HG03175 (cell line): ENCODE data around the gene EPOP.

ENCODE experiments used
- ATAC-seq: cut with Tn5 transposase; IDR thresholded peaks from one replicate; pipeline ENCODE4 v1.9.1; 2021; ENCODE audit warnings: mild to moderate bottlenecking, moderate library complexity; ENCODE audit not compliant: unreplicated experiment

EPOP gene

GRCh38 chr17:38674749-38675615, at the start of gene EPOP:
EPOP (minus strand) TSS chr17:38674957; CDS start chr17:38674495, 462 bp downstream.
- peak; percentile 59 for ATAC-seq

DNA sequence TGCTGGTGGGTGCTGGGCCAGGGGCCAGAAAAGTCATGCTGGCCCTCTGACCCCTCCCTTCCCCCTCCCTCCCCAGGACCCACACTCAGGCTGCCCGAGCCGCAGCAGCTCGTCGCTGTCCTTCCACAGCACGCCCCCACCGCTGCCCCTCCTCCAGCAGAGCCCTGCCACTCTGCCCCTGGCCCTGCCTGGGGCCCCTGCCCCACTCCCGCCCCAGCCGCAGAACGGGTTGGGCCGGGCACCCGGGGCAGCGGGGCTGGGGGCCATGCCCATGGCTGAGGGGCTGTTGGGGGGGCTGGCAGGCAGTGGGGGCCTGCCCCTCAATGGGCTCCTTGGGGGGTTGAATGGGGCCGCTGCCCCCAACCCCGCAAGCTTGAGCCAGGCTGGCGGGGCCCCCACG, 47.0 kb upstream of the EPOP start:
- no peak for ATAC-seq

- no peak for ATAC-seq
Measured at GRCh38 chr17:38720941-38721340, 46.2 kb upstream of the EPOP start.

- ATAC-seq, result no peak
Measured at GRCh38 chr17:38719943-38720641, 45.3 kb upstream of the EPOP start.

DNA sequence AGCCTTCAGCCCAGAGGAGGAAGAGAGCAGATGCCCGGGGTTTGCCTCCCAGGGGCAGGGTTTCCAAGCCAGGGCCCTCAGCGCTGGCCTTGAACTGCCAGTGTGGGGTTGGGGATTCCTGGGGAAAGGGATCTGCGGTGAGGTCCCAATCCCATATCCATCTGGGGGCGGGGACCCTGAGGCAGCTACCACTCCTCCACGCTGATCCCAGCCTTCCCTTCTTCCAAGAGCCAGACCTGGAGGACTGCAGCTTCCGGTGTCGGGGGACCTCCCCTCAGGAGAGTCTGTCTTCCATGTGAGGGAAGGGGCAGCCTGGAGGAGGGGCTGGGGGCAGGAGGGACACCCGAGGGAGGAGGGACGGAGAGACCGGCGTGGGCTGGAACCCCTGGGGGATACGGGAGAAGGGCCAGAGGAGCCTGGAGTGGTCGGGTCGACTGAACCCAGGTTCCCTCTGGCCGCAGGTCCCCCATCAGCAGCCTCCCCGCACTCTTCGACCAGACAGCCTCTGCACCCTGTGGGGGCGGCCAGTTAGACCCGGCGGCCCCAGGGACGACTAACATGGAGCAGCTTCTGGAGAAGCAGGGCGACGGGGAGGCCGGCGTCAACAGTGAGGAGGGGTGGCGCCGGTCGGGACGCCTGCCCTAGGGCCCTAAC, 44.7 kb upstream of the EPOP start:
- no peak for ATAC-seq

- ATAC-seq, result no peak
Measured at GRCh38 chr17:38717139-38717745, 42.5 kb upstream of the EPOP start.

GRCh38 chr17:38716368-38717005, 41.7 kb upstream of the EPOP start:
- no peak for ATAC-seq

- ATAC-seq, result no peak
Measured at GRCh38 chr17:38715216-38715943, 40.6 kb upstream of the EPOP start.

DNA sequence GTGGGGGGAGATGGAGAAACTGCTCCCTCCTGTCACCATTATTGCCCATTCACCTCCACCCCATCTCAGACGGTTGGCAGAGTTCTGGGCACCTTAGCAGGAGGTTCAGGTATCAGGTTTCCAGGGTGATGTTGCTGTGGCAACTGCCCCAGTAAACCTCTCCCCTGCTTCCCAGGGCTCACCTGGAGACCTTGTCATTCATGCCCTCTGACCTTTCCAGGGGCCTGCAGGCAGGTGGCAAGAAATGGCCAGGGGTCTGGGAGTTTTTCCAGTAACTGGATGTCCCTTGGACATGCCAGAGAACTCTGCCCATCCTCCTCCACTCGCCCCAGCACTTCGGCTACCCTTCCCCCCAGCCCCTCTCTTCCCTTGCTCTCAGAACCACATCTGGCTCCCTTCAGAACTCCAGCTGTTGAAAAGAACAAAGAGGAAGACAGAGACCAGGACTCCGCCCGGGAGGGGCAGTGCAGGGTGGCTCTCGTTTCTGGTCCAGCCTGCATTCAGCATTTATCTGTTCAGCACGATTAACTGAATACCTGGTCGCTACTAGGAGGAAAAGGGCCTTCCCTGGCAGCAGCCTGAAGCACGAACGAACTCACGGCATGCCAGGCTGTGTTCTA, 38.8 kb upstream of the EPOP start:
- ATAC-seq, result no peak

GRCh38 chr17:38712593-38712992, 37.8 kb upstream of the EPOP start:
- ATAC-seq, result no peak

DNA sequence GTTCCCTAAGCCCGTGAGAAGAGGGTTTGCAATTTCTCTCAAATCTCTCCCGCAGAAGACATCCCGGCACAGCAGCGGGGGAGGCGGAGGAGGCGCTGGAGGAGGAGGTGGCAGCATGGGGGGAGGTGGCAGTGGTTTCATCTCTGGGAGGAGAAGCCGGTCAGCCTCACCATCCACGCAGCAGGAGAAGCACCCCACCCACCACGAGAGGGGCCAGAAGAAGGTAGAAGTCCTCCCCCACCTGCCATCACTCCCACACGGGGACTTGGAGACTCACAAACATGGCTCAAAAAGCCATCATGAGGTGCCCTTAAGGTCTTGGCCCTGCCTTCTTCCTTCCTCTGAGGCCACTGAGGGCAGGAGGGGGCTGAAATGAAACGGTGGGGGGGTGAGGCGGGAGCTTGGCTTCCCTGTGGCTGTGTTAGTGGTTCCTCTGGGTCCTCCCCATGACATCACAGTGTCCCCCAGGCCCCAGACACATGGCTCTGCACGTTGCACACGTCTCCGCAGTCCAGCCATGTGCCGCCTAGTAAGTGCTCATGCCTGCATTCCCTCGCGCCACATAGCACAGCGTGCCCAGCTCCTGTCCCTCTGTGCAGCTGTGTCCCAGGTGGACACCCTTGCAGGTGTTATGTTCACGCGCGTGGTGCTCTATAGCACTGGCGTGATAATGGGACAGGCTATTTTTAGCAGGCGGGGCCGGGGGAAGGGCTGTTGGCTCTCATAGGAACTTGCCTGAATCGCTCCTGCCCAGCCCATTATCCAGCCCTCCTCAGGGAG, 37.2 kb upstream of the EPOP start:
- no peak for ATAC-seq

- no peak for ATAC-seq
Measured at GRCh38 chr17:38710985-38711384, 36.2 kb upstream of the EPOP start.

DNA sequence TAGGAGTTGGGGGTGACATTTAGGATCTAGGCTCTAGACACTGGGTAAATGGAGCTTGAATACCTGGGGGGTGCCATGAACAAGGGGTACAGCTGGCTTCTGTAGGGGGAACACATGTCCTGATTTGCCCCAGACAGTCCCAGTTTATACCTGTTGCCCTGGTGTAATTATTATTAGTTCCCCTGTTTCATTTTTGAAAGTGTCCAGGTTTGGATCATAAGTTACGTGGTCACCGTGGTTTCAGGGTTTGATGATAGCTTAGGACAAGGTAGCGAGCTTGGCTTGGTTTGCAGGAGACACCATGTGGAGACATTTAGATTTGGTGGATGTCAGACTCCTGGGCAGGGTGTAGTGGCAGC, 35.8 kb upstream of the EPOP start:
- no peak for ATAC-seq

- ATAC-seq, result no peak
Measured at GRCh38 chr17:38709864-38710603, 35.3 kb upstream of the EPOP start.

- ATAC-seq, result no peak
Measured at GRCh38 chr17:38709104-38709820, 34.5 kb upstream of the EPOP start.

DNA sequence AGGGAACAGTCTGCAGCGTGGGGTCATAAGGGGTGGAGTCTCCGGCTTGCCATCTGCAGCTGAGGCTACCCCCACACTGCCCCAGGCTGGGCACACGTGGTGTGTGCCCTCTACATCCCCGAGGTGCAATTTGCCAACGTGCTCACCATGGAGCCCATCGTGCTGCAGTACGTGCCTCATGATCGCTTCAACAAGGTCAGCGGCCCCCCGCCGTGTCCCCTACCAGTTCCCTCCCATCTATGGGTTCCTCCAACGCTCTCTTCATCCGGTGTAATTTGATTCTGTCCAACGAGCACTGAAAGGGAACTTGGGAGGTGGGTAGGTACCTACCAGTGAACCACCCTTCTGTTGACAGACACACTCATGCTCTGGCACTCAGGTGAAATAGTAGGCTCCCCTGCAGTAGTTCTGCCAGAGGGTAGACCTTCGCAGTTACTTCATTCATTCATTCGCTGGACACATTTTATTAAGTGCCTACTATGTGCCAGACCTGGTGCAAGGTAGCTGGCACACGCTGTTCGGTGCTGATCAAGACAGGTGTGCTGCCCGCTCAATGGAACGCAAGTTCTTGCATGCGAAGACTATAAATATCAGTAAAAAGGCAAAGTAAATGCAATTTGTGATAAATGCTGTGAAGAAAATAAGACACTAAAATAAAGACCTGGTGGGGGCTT, 33.1 kb upstream of the EPOP start:
- ATAC-seq, result no peak
